ENCODE measurements around the gene TECTA.

GRCh38 chr11:121144723-121145122 lies 43.7 kb downstream of the TECTA start:
- TF ChIP-seq REST (IDR thresholded peaks at IDR 0.05; ENCODE audit: insufficient replicate concordance, low read depth) (no peak), CTCF (IDR thresholded peaks at IDR 0.05; ENCODE audit: insufficient read depth, low read length) (no peak), POLR2AphosphoS5 (IDR thresholded peaks at IDR 0.05; ENCODE audit: low read depth) (no peak), GABPA (IDR thresholded peaks at IDR 0.05; ENCODE audit: low read depth) (no peak), SPI1 (IDR thresholded peaks at IDR 0.05; ENCODE audit: borderline replicate concordance, low read depth) (no peak)

Measured in HL-60 (cell line).